Right hindlimb (tissue), 1 donor: ENCODE results near the gene OMG.

Experiments
- DNase-seq: peaks from one replicate; pipeline ENCODE4 v3.0.0-alpha.2; 2018

The OMG gene

DNA sequence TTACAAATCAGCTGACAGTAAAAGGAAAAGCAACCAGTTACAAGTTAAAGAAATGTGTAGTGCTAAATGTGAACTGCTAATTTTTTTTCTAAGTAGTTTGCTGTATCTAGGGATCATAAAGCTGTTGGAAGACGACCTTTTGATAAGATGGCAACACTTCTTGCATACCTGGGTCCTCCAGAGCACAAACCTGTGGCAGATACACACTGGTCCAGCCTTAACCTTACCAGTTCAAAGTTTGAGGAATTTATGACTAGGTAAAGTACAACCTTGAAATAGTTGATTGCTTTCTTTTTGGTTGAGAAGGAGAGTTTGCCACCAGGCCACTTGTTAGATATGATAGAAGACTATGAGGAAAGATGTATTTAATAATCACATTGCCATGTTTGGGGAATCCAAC is 35.4 kb downstream of the OMG start:
- DNase-seq: no peak

DNA sequence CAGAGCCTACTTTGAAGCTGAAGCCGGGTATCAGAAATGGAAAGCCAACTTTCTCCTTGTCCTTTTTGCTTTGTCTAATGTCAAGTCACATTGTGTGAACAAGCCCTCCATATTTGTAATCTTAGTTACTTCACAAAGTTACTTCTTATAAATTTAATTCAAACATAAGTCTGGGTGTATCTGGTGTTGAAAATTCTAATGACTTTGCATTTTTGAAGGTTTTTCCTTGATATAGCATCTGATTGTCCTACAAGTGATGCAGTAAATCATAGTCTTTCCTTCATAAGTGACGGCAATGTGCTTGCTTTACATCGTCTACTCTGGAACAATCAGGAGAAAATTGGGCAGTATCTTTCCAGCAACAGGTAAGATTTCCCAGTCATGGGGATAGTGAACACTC is 36.9 kb downstream of the OMG start:
- no peak for DNase-seq

DNA sequence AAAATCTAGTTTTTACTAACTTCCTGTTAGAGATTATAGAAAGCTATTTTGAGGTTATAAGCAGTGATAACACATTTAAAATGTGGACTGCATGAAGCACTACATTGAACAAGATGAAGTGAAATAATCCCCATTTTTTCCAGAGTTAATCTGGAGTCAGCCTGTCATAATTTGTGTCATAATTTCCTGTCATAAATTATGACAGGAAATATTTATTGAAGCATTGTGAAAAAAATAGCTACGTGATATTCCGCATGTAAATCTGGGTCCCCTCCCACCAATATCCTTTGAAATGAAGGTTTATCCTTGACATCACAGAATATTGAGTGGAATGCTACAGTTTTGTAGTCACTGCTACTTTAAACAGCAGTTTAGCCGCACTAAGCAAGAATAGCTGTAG is 40.1 kb downstream of the OMG start:
- DNase-seq: no peak

DNA sequence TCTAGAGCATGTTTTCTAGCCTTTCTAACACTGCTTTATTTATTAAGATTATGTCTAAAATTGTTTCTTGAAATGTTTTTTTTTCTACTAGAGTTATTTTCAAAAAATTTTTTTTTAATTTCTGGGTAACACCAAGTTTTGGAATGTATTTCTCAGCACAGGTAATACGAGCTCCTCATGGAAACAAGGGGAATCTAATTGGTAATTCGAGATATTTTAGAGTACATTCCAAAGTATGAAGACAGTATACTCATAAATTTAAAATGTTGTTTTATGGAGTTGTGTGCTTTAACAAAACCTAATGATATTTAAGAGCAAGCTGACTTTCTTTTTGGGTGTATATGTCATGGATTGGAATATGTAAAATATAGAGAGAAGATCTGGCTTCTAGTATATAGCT is 42.4 kb downstream of the OMG start:
- DNase-seq: no peak

DNA sequence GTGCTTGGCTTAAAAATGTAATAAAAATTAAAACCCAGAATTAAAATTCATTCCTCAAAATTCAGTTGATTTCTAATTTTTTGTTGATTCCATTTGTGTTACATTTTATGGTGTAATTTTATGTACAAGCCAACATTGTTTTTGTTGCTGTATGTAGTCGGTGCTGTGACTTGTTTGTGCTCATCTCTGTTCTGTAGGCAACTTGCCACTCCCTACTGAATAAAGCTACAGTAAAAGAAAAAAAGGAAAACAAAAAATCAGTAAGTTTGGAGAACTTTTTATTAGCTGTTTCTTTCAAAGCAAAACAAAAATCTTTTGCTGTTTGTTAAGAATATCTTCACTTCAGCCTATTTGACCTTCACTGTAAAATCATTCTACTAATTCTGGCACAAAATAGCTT is 44.3 kb downstream of the OMG start:
- no peak for DNase-seq

DNA sequence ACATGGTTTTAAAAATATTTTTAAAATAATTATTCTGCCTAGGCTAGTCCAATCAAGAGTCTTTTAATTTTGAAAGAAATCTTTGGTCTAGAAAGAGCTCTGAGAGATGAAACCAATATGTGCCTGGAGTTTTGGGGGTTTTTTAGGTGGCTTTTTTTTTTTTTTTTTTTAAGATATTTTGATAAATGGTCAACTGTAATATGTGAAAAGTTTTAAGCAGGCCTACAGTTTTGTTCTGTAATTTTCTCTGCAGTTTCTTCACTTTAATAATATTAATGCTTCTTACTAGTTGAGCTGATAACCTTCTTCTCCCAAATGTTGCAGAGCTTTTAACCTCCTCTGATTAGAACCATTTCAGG is 45.1 kb downstream of the OMG start:
- no peak for DNase-seq

DNA sequence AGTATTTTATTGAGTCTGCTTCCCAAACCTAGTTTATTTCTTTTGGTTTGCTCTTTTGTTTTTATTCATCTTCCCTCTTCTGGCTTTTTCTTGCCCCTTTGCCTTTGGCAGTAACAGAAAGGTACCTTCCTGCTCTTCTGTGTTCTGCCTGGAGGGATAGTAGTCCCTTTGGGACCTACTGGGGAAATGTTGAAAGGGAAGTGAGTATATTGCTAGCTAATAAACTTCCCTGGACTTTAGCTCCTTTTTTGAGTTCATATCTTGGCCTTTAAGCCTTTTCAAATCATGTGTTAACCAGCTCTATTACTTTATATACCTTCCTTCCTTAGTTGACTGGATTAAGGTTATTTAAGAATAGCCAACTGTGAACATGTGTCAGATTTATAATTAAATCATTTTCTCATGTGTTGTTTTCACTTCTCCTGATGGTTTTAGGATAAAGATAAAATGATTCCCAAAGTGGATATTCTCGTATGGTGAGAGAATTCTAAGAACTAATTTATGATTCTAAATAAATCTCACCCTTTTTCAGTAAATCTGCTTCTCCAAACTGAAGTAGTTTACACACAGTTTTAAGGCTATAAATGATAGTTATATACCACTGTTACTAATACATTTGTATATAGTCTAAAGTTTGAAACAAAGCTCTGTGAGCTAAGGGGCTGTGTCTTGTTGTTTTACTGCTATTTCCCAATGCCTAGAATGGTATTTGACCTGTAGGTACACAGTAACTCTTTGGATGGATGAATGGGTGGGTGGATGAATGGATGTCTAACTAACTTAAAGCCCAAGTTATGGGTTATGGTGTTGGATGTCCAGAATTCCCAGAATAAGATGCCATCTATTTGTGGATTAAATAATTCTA is 45.7 kb downstream of the OMG start:
- no peak for DNase-seq

DNA sequence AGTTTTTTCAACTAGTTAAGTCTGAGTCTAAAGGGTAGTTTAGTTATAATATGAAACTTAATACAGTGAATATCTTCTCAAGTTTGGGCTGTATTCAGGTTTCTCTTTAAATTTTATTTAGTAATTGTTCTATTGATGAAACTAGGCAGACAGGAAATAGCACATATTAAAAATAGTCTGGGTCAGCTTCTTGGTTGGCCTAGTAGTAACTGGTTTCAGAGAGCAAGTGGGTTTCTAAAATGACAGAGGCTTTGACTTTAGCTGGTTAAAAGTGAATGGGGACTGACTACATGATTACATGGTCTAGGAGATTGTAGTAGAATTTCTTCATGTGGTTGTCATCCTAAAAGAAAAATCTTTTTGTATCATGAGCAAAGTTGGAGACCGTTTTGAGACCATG is 46.8 kb downstream of the OMG start:
- no peak for DNase-seq

DNA sequence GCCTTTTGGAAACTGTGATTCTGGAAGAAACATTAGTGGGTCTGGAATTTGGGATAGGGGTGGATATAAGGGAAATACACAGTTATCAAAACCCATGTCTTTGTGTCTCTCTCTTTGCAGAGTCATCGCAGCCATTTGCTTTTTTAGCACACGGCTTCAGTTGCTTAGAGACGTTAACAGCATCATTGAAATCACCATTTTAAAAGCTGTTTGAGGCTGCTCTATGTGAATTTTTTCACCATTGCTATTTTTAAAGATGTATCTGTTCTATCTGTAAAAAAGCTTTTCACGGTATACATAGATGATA is 47.3 kb downstream of the OMG start:
- DNase-seq: no peak

DNA sequence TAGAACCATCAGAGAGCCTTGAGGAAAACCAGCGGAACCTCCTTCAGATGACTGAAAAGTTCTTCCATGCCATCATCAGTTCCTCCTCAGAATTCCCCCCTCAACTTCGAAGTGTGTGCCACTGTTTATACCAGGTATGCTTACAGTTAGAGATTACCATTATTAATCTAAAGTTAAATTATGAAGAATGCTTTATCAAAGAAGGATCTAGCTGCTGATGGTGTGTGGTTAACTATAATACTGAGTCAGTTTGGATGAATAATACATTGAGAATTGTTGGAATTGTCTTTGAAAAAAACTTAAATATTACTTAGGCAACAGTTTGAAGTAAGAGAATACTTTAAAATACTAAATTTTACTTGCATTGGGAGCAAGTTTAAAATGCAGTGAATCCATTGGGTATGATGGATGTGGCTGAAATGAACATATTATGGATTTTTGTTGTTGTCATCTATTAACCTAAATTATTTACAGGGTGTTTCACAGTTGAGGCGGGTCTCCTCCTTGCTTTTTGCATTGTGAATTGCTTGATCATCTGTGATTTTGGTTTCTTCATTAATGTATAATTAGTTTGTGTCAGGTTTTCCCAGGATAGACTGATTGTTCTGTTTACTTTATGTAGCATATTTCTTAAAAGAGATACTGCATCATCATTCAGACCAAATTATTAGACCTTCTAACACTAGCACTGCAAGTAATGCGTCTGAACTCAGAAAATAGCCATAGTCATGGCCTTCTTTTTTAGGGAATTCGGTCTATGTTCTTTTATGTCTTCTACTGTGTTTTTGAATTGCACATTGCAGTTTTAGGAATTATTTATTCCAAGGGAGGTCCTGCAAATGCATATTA is 47.8 kb downstream of the OMG start:
- DNase-seq: no peak
